HG03439 (cell line): ENCODE measurements around the gene IQGAP2.
A peak's percentile ranks its signal among the peaks of the same experiment; 100 is the strongest.
"Not testable (repeated sequence)": the region's sequence is repeated elsewhere in the genome, so short reads cannot be mapped to it uniquely, and the experiment has no call there.

Experiments
- ATAC-seq: cut with Tn5 transposase; IDR thresholded peaks from one replicate; pipeline ENCODE4 v1.9.1; 2021; ENCODE audit warnings: mild to moderate bottlenecking, moderate library complexity; ENCODE audit not compliant: unreplicated experiment

IQGAP2 gene

GRCh38 chr5:76402886-76403765 lies at the start of gene IQGAP2:
IQGAP2 (plus strand) TSS chr5:76403285; CDS start chr5:76403546, 261 bp downstream.
- peak; percentile 74 for ATAC-seq

GRCh38 chr5:76356887-76357286 lies 46.2 kb upstream of the IQGAP2 start:
- no peak for ATAC-seq

- ATAC-seq, result no peak
Measured at GRCh38 chr5:76363352-76364225, 39.5 kb upstream of the IQGAP2 start.

- ATAC-seq, result no peak
Measured at GRCh38 chr5:76364226-76364589, 38.9 kb upstream of the IQGAP2 start.

GRCh38 chr5:76365561-76365960 lies 37.5 kb upstream of the IQGAP2 start:
- ATAC-seq, result no peak

GRCh38 chr5:76366596-76366995 lies 36.5 kb upstream of the IQGAP2 start:
- ATAC-seq, result no peak

GRCh38 chr5:76367623-76368371 lies 35.3 kb upstream of the IQGAP2 start:
- no peak for ATAC-seq

GRCh38 chr5:76368941-76369340 lies 34.1 kb upstream of the IQGAP2 start:
- no peak for ATAC-seq

GRCh38 chr5:76369668-76370067 lies 33.4 kb upstream of the IQGAP2 start:
- not testable (repeated sequence) for ATAC-seq

GRCh38 chr5:76371960-76372322 lies 31.1 kb upstream of the IQGAP2 start:
- no peak for ATAC-seq

- no peak for ATAC-seq
Measured at GRCh38 chr5:76372323-76373054, 30.6 kb upstream of the IQGAP2 start.

- no peak for ATAC-seq
Measured at GRCh38 chr5:76376148-76376865, 26.8 kb upstream of the IQGAP2 start.

GRCh38 chr5:76376866-76377230 lies 26.2 kb upstream of the IQGAP2 start:
- ATAC-seq, result no peak

- no peak for ATAC-seq
Measured at GRCh38 chr5:76378355-76378754, 24.7 kb upstream of the IQGAP2 start.

GRCh38 chr5:76379316-76379715 lies 23.8 kb upstream of the IQGAP2 start:
- no peak for ATAC-seq

GRCh38 chr5:76379855-76380254 lies 23.2 kb upstream of the IQGAP2 start:
- ATAC-seq, result no peak

GRCh38 chr5:76380346-76381066 lies 22.6 kb upstream of the IQGAP2 start:
- ATAC-seq, result no peak

GRCh38 chr5:76383126-76383832 lies 19.8 kb upstream of the IQGAP2 start:
- ATAC-seq, result no peak

- no peak for ATAC-seq
Measured at GRCh38 chr5:76384189-76384588, 18.9 kb upstream of the IQGAP2 start.
